ENCODE measurements around the gene RNASE7.
A peak's percentile ranks its signal among the peaks of the same experiment; 100 is the strongest.

The RNASE7 gene

GRCh38 chr14:21055432-21056117 lies 13.4 kb downstream of the RNASE7 start:
- no peak overlapping the region for H3K27ac ChIP-seq (ENCODE audit: low read depth, low read length)
- no peaks in the 10 kb centered on the region for H3K9me2 ChIP-seq (replicated peaks; ENCODE audit: control insufficient read depth, low read length)
- no peaks in the 10 kb centered on the region for H3K36me3 ChIP-seq (ENCODE audit: control insufficient read depth, low read length)
- H3K79me2 ChIP-seq (ENCODE audit: control insufficient read depth, low read length): no peaks in the 10 kb centered on the region
- no peak overlapping the region for H3K4me2 ChIP-seq (ENCODE audit: low read length)
- no peak overlapping the region for H3K4me3 ChIP-seq (ENCODE audit: low read length)
- no peaks in the 10 kb centered on the region for H4K20me1 ChIP-seq (ENCODE audit: control insufficient read depth, insufficient read depth, low read depth, low read length)
- no peaks in the 10 kb centered on the region for H3K9me3 ChIP-seq (ENCODE audit: control insufficient read depth, insufficient read depth, low read length)
- no peaks in the 10 kb centered on the region for H3K4me1 ChIP-seq (ENCODE audit: control insufficient read depth, low read length)
- H3K27me3 ChIP-seq (ENCODE audit: control insufficient read depth, low read length): peaks cover 17% of the 10 kb centered on the region
- no peaks in the 10 kb centered on the region for H3F3A ChIP-seq (ENCODE audit: control insufficient read depth, insufficient read depth)
- TF ChIP-seq CTCF (IDR thresholded peaks at IDR 0.05; ENCODE audit: low read depth, low read length, poor library complexity, severe bottlenecking) (no peak), EZH2phosphoT487 (IDR thresholded peaks at IDR 0.05; ENCODE audit: borderline replicate concordance, low read length) (no peak)

- Histone ChIP-seq H3K36me3 (ENCODE audit: control insufficient read depth, low read length) (no peaks in the 10 kb centered on the region), H3K9me3 (ENCODE audit: control insufficient read depth, insufficient read depth, low read length) (no peaks in the 10 kb centered on the region), H3K9me2 (replicated peaks; ENCODE audit: control insufficient read depth, low read length) (no peaks in the 10 kb centered on the region), H3K4me3 (ENCODE audit: low read length) (no peak overlapping the region), H3K4me1 (ENCODE audit: control insufficient read depth, low read length) (no peaks in the 10 kb centered on the region), H3K4me2 (ENCODE audit: low read length) (no peak overlapping the region), H3F3A (ENCODE audit: control insufficient read depth, insufficient read depth) (no peaks in the 10 kb centered on the region), H3K27ac (ENCODE audit: low read depth, low read length) (no peak overlapping the region), H3K79me2 (ENCODE audit: control insufficient read depth, low read length) (no peaks in the 10 kb centered on the region), H3K27me3 (ENCODE audit: control insufficient read depth, low read length) (peaks cover 27% of the 10 kb centered on the region), H4K20me1 (ENCODE audit: control insufficient read depth, insufficient read depth, low read depth, low read length) (no peaks in the 10 kb centered on the region)
- TF ChIP-seq CTCF (IDR thresholded peaks at IDR 0.05; ENCODE audit: low read depth, low read length, poor library complexity, severe bottlenecking) (no peak), EZH2phosphoT487 (IDR thresholded peaks at IDR 0.05; ENCODE audit: borderline replicate concordance, low read length) (no peak)
Measured at GRCh38 chr14:21056520-21057163, 14.5 kb downstream of the RNASE7 start.

GRCh38 chr14:21057803-21058675 lies 15.9 kb downstream of the RNASE7 start, which contains the start of gene RNASE8:
RNASE8 (plus strand) TSS chr14:21057822; CDS start chr14:21057893, 71 bp downstream.
- no peak for TF ChIP-seq EZH2phosphoT487 (IDR thresholded peaks at IDR 0.05; ENCODE audit: borderline replicate concordance, low read length)
- peak; percentile 35 for TF ChIP-seq CTCF (IDR thresholded peaks at IDR 0.05; ENCODE audit: low read depth, low read length, poor library complexity, severe bottlenecking)
- no peak within 1 kb of the TSS for H3K4me2 ChIP-seq (ENCODE audit: low read length)

More at GRCh38 chr14:21057803-21058675, 15.9 kb downstream of the RNASE7 start, which contains the start of gene RNASE8:
- H3K9me3 ChIP-seq (ENCODE audit: control insufficient read depth, insufficient read depth, low read length): no peaks in the 10 kb centered on the region
- H4K20me1 ChIP-seq (ENCODE audit: control insufficient read depth, insufficient read depth, low read depth, low read length): no peaks in the 10 kb centered on the region
- H3K4me1 ChIP-seq (ENCODE audit: control insufficient read depth, low read length): peaks cover 5% of the 10 kb centered on the region
- no peak within 1 kb of the TSS for H3K4me3 ChIP-seq (ENCODE audit: low read length)
- H3K9me2 ChIP-seq (replicated peaks; ENCODE audit: control insufficient read depth, low read length): no peaks in the 10 kb centered on the region
- H3K27me3 ChIP-seq (ENCODE audit: control insufficient read depth, low read length): peaks cover 28% of the 10 kb centered on the region
- no peaks in the 10 kb centered on the region for H3K36me3 ChIP-seq (ENCODE audit: control insufficient read depth, low read length)
- no peak within 1 kb of the TSS for H3K27ac ChIP-seq (ENCODE audit: low read depth, low read length)
- H3K79me2 ChIP-seq (ENCODE audit: control insufficient read depth, low read length): no peaks in the 10 kb centered on the region
- H3F3A ChIP-seq (ENCODE audit: control insufficient read depth, insufficient read depth): no peaks in the 10 kb centered on the region

Measured in DOHH2 (cell line).